ENCODE data around the gene EYA4.

EYA4 gene

DNA sequence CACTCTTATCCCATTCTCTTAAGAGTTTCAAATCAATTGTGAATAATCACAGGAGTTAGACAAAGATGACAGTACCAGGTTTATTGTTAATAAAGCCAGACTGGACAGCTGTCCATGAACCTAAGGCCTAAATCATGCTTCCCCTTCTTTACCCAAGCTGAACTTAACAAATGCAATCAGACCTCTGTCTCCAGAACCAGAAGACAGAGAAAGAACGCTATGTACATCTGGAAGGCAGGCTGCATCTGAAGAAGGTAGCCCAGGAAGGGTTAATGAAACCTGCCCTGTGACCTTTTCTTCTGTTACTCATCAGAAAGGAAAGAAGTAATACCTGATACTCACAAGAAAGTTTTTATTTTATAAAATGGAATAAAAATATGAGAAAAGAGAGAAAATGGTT lies 118.6 kb downstream of the EYA4 start:
- Histone ChIP-seq H3K27ac (no peak overlapping the region), H3K36me3 (no peaks in the 10 kb centered on the region), H3K27me3 (no peaks in the 10 kb centered on the region), H3K9me3 (no peaks in the 10 kb centered on the region), H3K4me1 (ENCODE audit: control insufficient read depth in 1 of 2, insufficient read depth in 1 of 2, low read depth in 1 of 2, low read length in 1 of 2) (no peaks in the 10 kb centered on the region), H3K4me3 (ENCODE audit: low read depth in 1 of 2, low read length in 1 of 2) (no peak overlapping the region)
- TF ChIP-seq, protein P1, sequence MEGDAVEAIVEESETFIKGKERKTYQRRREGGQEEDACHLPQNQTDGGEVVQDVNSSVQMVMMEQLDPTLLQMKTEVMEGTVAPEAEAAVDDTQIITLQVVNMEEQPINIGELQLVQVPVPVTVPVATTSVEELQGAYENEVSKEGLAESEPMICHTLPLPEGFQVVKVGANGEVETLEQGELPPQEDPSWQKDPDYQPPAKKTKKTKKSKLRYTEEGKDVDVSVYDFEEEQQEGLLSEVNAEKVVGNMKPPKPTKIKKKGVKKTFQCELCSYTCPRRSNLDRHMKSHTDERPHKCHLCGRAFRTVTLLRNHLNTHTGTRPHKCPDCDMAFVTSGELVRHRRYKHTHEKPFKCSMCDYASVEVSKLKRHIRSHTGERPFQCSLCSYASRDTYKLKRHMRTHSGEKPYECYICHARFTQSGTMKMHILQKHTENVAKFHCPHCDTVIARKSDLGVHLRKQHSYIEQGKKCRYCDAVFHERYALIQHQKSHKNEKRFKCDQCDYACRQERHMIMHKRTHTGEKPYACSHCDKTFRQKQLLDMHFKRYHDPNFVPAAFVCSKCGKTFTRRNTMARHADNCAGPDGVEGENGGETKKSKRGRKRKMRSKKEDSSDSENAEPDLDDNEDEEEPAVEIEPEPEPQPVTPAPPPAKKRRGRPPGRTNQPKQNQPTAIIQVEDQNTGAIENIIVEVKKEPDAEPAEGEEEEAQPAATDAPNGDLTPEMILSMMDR (IDR thresholded peaks at IDR 0.05): no peak

DNA sequence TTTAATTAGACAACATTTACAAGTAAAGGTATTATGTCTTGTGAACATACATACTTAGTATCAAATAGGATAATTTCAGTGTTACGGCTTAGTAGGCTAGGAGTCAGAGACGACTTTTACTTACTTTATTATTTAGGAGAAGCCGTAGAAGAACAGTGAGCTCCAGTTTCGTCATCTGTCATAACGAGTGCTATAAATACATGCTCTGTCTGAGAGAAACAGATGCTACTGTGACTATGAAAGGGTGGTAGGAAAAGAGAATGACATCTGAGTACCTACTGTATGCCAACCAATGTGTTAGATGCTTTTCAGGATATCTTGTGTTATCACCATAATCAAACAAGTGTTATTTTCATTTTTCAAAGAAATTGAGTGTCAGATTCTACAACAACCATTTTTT lies 119.0 kb downstream of the EYA4 start:
- TF ChIP-seq, protein P1 (IDR thresholded peaks at IDR 0.05): no peak
- H3K9me3 ChIP-seq: no peaks in the 10 kb centered on the region
- H3K36me3 ChIP-seq: no peaks in the 10 kb centered on the region
- no peak overlapping the region for H3K27ac ChIP-seq
- H3K27me3 ChIP-seq: no peaks in the 10 kb centered on the region
- H3K4me3 ChIP-seq (ENCODE audit: low read depth in 1 of 2, low read length in 1 of 2): no peak overlapping the region
- H3K4me1 ChIP-seq (ENCODE audit: control insufficient read depth in 1 of 2, insufficient read depth in 1 of 2, low read depth in 1 of 2, low read length in 1 of 2): no peaks in the 10 kb centered on the region

DNA sequence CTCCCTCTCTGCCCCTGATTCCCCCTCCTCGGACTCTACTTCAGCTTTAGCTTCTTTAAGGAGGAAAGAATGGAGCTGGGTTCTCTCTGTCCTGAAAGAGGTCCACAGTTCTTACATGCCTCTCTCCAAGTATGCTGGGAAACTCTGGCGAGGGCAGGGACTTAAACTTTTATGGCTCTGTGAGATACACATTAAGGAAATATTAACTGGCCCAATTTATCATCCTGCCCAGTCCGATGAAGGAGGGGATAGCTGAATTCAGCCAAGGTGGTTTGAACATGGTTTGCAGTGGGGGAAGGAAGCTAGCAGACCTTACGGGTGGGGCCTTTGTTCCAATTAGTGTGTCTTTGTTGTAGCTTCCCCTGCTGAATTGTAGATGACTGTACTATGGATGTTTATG lies 121.7 kb downstream of the EYA4 start:
- TF ChIP-seq, protein P1 (IDR thresholded peaks at IDR 0.05): no peak
- Histone ChIP-seq H3K27ac (no peak overlapping the region), H3K27me3 (no peaks in the 10 kb centered on the region), H3K9me3 (no peaks in the 10 kb centered on the region), H3K4me3 (ENCODE audit: low read depth in 1 of 2, low read length in 1 of 2) (no peak overlapping the region), H3K4me1 (ENCODE audit: control insufficient read depth in 1 of 2, insufficient read depth in 1 of 2, low read depth in 1 of 2, low read length in 1 of 2) (no peaks in the 10 kb centered on the region), H3K36me3 (no peaks in the 10 kb centered on the region)

DNA sequence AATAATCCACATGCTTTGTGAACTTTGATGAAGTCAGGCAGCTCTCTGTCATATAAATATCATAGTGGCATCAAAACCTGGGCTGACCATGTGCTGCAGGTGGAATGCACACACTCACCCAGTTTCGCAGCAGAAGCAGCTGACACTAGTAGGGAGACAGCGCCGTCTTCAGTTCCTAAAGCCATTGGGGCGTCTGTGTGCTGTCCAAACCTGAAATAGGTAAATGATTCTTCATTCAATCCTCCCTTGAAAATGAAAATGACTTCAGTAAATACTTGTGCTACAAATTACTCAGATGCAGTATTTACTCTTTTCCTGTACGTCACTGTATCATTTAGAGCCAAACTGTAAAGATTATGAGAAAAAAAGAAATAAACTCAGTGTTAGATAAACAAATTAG lies 127.5 kb downstream of the EYA4 start:
- TF ChIP-seq, protein P1 (IDR thresholded peaks at IDR 0.05): no peak
- H3K27ac ChIP-seq: no peak overlapping the region
- H3K9me3 ChIP-seq: no peaks in the 10 kb centered on the region
- H3K4me3 ChIP-seq (ENCODE audit: low read depth in 1 of 2, low read length in 1 of 2): no peak overlapping the region
- H3K36me3 ChIP-seq: no peaks in the 10 kb centered on the region
- no peaks in the 10 kb centered on the region for H3K4me1 ChIP-seq (ENCODE audit: control insufficient read depth in 1 of 2, insufficient read depth in 1 of 2, low read depth in 1 of 2, low read length in 1 of 2)
- H3K27me3 ChIP-seq: no peaks in the 10 kb centered on the region

DNA sequence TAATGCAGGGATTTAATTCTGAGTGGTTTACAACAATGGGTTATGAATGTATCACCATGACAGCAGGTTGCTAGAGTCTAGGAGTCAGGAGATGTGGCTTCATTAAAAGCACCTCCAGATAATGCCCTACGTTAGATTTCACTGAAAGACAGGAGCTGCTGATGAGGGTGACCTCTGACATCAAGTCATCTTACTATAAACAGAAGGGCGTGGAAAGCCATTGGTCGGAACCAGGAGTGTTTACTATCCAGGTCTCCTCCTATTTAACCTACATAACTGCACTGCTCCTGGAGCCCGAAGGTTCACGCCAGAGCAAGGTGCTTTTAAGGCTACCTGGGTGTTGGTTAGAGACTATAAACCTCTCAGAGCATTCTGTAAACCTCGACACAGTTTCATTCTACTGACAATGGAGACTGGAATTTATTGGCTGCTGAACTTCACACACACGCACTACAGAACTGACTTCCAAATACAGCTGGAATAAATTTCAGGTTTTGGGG lies 128.7 kb downstream of the EYA4 start:
- TF ChIP-seq, protein P1 (IDR thresholded peaks at IDR 0.05): no peak
- no peak overlapping the region for H3K4me3 ChIP-seq (ENCODE audit: low read depth in 1 of 2, low read length in 1 of 2)
- H3K4me1 ChIP-seq (ENCODE audit: control insufficient read depth in 1 of 2, insufficient read depth in 1 of 2, low read depth in 1 of 2, low read length in 1 of 2): no peaks in the 10 kb centered on the region
- H3K27me3 ChIP-seq: no peaks in the 10 kb centered on the region
- H3K27ac ChIP-seq: no peak overlapping the region
- no peaks in the 10 kb centered on the region for H3K36me3 ChIP-seq
- no peaks in the 10 kb centered on the region for H3K9me3 ChIP-seq

DNA sequence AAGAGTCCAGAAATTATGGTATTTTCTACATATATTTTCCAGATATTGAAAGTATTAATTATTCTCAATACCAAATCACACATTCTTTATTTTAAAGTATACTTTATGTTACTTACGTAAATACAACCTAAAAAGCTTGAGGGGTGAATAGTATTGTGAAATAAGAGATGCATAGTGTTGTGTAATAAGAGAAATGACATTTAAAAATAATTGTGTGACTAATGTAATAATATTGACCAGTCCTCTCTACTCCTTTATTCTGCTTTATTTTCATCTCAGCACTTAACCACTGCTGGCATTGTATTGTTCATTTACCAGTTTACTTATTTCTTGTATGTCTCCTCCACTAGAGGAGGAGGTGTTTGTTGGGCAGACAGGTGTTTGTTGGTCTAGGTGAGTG lies 135.6 kb downstream of the EYA4 start:
- no peaks in the 10 kb centered on the region for H3K4me1 ChIP-seq (ENCODE audit: control insufficient read depth in 1 of 2, insufficient read depth in 1 of 2, low read depth in 1 of 2, low read length in 1 of 2)
- no peaks in the 10 kb centered on the region for H3K9me3 ChIP-seq
- H3K27me3 ChIP-seq: no peaks in the 10 kb centered on the region
- H3K27ac ChIP-seq: no peak overlapping the region
- TF ChIP-seq, protein P1 (IDR thresholded peaks at IDR 0.05): no peak
- no peak overlapping the region for H3K4me3 ChIP-seq (ENCODE audit: low read depth in 1 of 2, low read length in 1 of 2)
- H3K36me3 ChIP-seq: no peaks in the 10 kb centered on the region

Measured in neutrophil (primary cell).